Measurements from ENCODE around the gene STK24. TPM values are rescaled to one million over a fixed set of nuclear protein-coding genes. Genes with fewer than 3 reads are reported as not detected.

Gene STK24
- total and polyA plus RNA-seq, 2 of the 8 experiments (the other 6 are each of a cell fraction or from before 2014, with no cell fraction given) = 62.8 to 143 TPM

- Histone ChIP-seq H3K23ac (ENCODE audit: insufficient read length) (no peak overlapping the region), H3K4ac (replicated peaks; ENCODE audit: insufficient read length, low read depth, low read length) (no peak overlapping the region), H3K9me3 (ENCODE audit: insufficient read depth in 2 of 2, low read depth in 1 of 2, low read length in 1 of 2) (no peaks in the 10 kb centered on the region), H3K4me3 (ENCODE audit: extremely low read depth in 1 of 4, insufficient read depth in 2 of 4, low read depth in 3 of 4, low read length in 4 of 4) (no peak overlapping the region), H2BK12ac (ENCODE audit: low read depth, low read length) (no peak overlapping the region), H4K5ac (ENCODE audit: insufficient read length, low read depth, low read length) (no peak overlapping the region), H2AK5ac (ENCODE audit: low read depth, low read length) (no peak overlapping the region), H2BK15ac (ENCODE audit: low read length) (no peak overlapping the region), H3K18ac (ENCODE audit: extremely low read depth, low read length) (no peak overlapping the region), H3K14ac (ENCODE audit: insufficient read length) (no peak overlapping the region), H3K23me2 (ENCODE audit: low read depth, low read length) (no peaks in the 10 kb centered on the region), H3K27me3 (replicated peaks in 1 of 4; ENCODE audit: control insufficient read depth in 3 of 4, extremely low read depth in 1 of 4, insufficient read depth in 3 of 4, low read length in 3 of 4) (no peaks in the 10 kb centered on the region), H4K8ac (ENCODE audit: extremely low read depth, insufficient read depth, low read length) (no peak overlapping the region), H2AFZ (ENCODE audit: low read length) (no peak overlapping the region), H2BK5ac (ENCODE audit: low read depth, low read length) (no peak overlapping the region), H2BK20ac (ENCODE audit: low read length) (no peak overlapping the region), H3K56ac (replicated peaks; ENCODE audit: insufficient read length, low read depth, low read length) (no peak overlapping the region), H3K36me3 (ENCODE audit: control insufficient read depth in 2 of 4, insufficient read depth in 4 of 4, low read length in 3 of 4) (peaks cover 2 to 23% (median 11%) of the 10 kb centered on the region in 4 experiments; a peak in 7 of 8 replicates), H3K4me2 (ENCODE audit: insufficient read depth in 1 of 2, low read depth in 2 of 2, low read length in 2 of 2) (no peak overlapping the region), H3K79me1 (ENCODE audit: low read depth, low read length) (peaks cover 14% of the 10 kb centered on the region), H4K91ac (replicated peaks; ENCODE audit: insufficient read length, low read length) (no peak overlapping the region), H3K4me1 (replicated peaks in 1 of 4; ENCODE audit: control insufficient read depth in 3 of 4, insufficient read depth in 4 of 4, low read length in 3 of 4) (peaks cover 0 to 27% (median 17%) of the 10 kb centered on the region in 4 experiments; a peak in 6 of 7 replicates), H3K9ac (replicated peaks in 1 of 4; ENCODE audit: extremely low read depth in 1 of 4, low read depth in 3 of 4, low read length in 3 of 4) (no peak overlapping the region), H4K20me1 (replicated peaks in 1 of 2; ENCODE audit: control insufficient read depth in 1 of 2, insufficient read depth in 2 of 2, low read length in 2 of 2) (peaks cover 11 to 21% of the 10 kb centered on the region in 2 experiments), H2BK120ac (replicated peaks; ENCODE audit: low read depth, low read length) (no peak overlapping the region), H3K27ac (ENCODE audit: low read depth, low read length) (no peak overlapping the region), H3K79me2 (ENCODE audit: control insufficient read depth in 1 of 2, insufficient read depth in 2 of 2, low read length in 2 of 2) (peaks cover 3 to 53% of the 10 kb centered on the region in 2 experiments; a peak in 2 of 4 replicates)
- no peak for TF ChIP-seq CEBPB (IDR thresholded peaks at IDR 0.05; ENCODE audit: low read depth, low read length)
- TF ChIP-seq HDAC6 (IDR thresholded peaks at IDR 0.05; ENCODE audit: low read depth, low read length) = no peak
- TF ChIP-seq BACH1 (IDR thresholded peaks at IDR 0.05; ENCODE audit: low read length) = no peak
- TF ChIP-seq CREB1 (IDR thresholded peaks at IDR 0.05) = no peak
- TF ChIP-seq RBBP5 (IDR thresholded peaks at IDR 0.05; ENCODE audit: borderline replicate concordance, low read depth, low read length) = no peak
- TF ChIP-seq TAF7 (optimal IDR thresholded peaks at IDR 0.05; ENCODE audit: borderline replicate concordance, low read depth, low read length) = no peak
- no peak for TF ChIP-seq SP1 (IDR thresholded peaks at IDR 0.05; ENCODE audit: low read depth, low read length)
- no peak for TF ChIP-seq CHD2 (IDR thresholded peaks at IDR 0.05; ENCODE audit: low read length)
- TF ChIP-seq CBX8 (IDR thresholded peaks at IDR 0.05; ENCODE audit: borderline replicate concordance, low read depth, low read length) = no peak
- TF ChIP-seq KDM1A (IDR thresholded peaks at IDR 0.05; ENCODE audit: borderline replicate concordance, low read length) = no peak
- DNase-seq (ENCODE audit: low read depth in 1 of 2, low spot score in 2 of 2) = no peak
- FAIRE-seq = no peak
- CTCF ChIA-PET (ENCODE audit: partially characterized antibody) = interaction anchor here (0.6 to 1.2 kb wide), 3 partner anchors 8 to 22 kb away, joined by 3 to 4 read pairs (median 3); no protein-coding TSS in a partner anchor
- 77% methylated on average over 7 of the region's 7 CpGs; no CpG with 5 or more reads in 1 of the 2 experiments for WGBS, 2 experiments (ENCODE audit: extremely low coverage in 1 of 2, insufficient coverage in 1 of 2, insufficient read length in 1 of 2, insufficient replicate concordance in 2 of 2, low coverage in 1 of 2, low lambda C conversion rate in 2 of 2, missing lambda C conversion rate in 1 of 2)
- POLR2A ChIA-PET (ENCODE audit: partially characterized antibody) = no interaction called here
Observed at GRCh38 chr13:98473788-98474144, 103.1 kb downstream of the STK24 start.
